Upper lobe of right lung (tissue), 1 donor: Measurements from ENCODE around the gene DYNAP. TPM values are rescaled to one million over a fixed set of nuclear protein-coding genes. Genes with fewer than 3 reads are reported as not detected.

Source experiments
- ATAC-seq: fragments of 200-7000 bp; cut with Tn5 transposase; one replicate; pipeline ENCODE4 v1.9.1; 2020; ENCODE audit warnings: mild to moderate bottlenecking, moderate library complexity
- DNase-seq: peaks from one replicate; pipeline ENCODE4 v3.0.0-alpha.2; 2020
- H3K27ac ChIP-seq: fragments of 200-600 bp; one replicate; pipeline ENCODE4 v1.8.0; 2022
- H3K27me3 ChIP-seq: fragments of 200-600 bp; one replicate; pipeline ENCODE4 v1.8.0; 2022; ENCODE audit warnings: mild to moderate bottlenecking
- H3K36me3 ChIP-seq: fragments of 200-600 bp; one replicate; pipeline ENCODE4 v1.8.0; 2022
- H3K4me1 ChIP-seq: fragments of 200-600 bp; one replicate; pipeline ENCODE4 v1.8.0; 2022
- H3K4me3 ChIP-seq: fragments of 200-600 bp; one replicate; pipeline ENCODE4 v1.8.0; 2022; ENCODE audit warnings: mild to moderate bottlenecking
- H3K9me3 ChIP-seq: fragments of 200-600 bp; one replicate; pipeline ENCODE4 v1.8.0; 2022
- intact Hi-C: fragments of 100-400 bp; cut with DNase I; formaldehyde crosslinking; loops from one replicate; pipeline ENCODE4 v1.11.0; 2022
- total RNA-seq: library from RNA; stranded (reverse); fragmentation: NEBNext Ultra II Directional; extraction: Animal tissue kit (Norgen Biotek cat#: 25700); gene quantifications from one replicate; pipeline ENCODE4 v1.2.1, GENCODE V29; 2021
- TF ChIP-seq, protein P1 (sequence below): fragments of 200-600 bp; IDR thresholded peaks from one replicate; pipeline ENCODE4 v1.8.0; 2022; ENCODE audit warnings: antibody characterized with exemption
- donor health status: DM: no; HTN: yes; CAD: no; lungs with severe emphysema.

Gene DYNAP
- total RNA-seq, 1 donor from 2014 or later = not detected

DNA sequence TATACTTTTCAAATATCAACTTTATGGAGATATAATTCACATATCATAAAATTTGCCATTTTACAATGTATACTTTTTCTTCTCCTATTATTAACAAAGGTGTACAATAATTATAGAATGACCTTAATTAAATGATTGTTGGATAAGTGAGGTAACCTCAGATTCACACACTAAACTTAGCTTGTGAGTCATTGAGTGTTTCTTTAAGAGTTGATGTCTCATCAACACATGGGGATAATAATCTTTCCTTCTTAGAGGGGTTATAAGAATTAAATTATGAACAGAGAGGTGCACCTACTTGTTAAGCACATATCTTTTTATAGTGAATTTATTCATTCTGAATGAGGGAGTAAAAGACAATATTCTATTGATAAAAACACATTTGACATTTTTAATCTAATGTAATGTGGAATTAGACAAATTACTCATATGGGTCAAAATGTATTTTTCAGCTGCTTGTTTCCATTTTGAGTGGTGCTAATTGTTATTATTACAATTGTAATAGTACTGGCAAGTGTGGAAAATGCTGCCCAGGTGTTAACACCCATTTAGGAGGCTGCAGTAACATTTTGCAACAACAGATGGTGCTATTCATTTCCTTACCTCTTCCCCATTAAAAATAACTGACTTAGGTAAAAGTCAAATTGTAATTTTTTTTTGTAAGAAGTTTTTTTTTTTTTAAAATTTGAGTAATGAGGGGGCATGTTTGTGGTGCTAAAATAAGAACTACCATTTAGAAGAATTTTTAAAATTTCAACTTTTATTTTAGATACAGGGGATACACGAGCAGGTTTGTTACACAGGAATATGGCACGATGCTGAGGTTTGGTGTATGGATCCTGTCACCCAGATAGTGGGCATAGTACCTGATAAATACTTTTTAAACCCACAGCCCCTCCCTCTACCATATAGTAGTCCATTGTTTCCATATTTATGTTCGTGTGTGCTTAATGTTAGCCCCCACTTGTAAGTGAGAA lies 32.1 kb upstream of the DYNAP start:
- Histone ChIP-seq H3K4me1 (no peaks in the 10 kb centered on the region), H3K9me3 (no peaks in the 10 kb centered on the region), H3K27me3 (no peaks in the 10 kb centered on the region), H3K4me3 (no peak overlapping the region), H3K36me3 (no peaks in the 10 kb centered on the region), H3K27ac (no peak overlapping the region)
- no peak for DNase-seq
- peak; percentile 52 for ATAC-seq
- TF ChIP-seq, protein P1, sequence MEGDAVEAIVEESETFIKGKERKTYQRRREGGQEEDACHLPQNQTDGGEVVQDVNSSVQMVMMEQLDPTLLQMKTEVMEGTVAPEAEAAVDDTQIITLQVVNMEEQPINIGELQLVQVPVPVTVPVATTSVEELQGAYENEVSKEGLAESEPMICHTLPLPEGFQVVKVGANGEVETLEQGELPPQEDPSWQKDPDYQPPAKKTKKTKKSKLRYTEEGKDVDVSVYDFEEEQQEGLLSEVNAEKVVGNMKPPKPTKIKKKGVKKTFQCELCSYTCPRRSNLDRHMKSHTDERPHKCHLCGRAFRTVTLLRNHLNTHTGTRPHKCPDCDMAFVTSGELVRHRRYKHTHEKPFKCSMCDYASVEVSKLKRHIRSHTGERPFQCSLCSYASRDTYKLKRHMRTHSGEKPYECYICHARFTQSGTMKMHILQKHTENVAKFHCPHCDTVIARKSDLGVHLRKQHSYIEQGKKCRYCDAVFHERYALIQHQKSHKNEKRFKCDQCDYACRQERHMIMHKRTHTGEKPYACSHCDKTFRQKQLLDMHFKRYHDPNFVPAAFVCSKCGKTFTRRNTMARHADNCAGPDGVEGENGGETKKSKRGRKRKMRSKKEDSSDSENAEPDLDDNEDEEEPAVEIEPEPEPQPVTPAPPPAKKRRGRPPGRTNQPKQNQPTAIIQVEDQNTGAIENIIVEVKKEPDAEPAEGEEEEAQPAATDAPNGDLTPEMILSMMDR = peak; percentile 70
- intact Hi-C loops = no loop called here

DNA sequence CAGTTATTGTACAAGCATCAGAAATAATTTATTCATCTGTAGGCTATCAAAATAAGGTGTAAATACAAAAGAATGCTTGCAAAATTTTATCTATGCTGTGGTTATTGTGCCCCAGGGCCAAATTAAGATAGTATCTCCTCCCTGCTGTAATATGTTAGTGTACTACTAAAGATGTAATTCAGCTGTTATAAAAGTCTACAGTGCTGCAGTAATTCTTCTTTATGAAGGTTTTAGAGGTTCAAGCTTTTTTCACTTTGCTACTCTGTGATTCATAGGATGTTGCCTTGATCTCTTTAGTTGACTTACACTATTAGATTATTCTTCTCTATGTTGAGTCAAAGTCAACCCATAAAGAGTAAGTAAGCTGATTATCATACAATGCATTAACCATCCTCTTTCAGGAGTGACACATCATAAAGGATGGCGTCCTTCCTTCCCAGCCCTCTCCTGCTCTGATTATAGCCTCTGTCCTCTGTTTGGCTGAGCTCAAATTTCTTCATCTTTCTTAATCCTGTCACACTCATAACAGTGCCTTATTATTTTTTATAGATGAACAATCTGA lies 29.3 kb upstream of the DYNAP start:
- intact Hi-C loops = no loop called here
- Histone ChIP-seq H3K4me3 (no peak overlapping the region), H3K27ac (no peak overlapping the region), H3K4me1 (no peaks in the 10 kb centered on the region), H3K9me3 (no peaks in the 10 kb centered on the region), H3K36me3 (no peaks in the 10 kb centered on the region), H3K27me3 (no peaks in the 10 kb centered on the region)
- DNase-seq = no peak
- TF ChIP-seq, protein P1 = no peak
- no peak for ATAC-seq

DNA sequence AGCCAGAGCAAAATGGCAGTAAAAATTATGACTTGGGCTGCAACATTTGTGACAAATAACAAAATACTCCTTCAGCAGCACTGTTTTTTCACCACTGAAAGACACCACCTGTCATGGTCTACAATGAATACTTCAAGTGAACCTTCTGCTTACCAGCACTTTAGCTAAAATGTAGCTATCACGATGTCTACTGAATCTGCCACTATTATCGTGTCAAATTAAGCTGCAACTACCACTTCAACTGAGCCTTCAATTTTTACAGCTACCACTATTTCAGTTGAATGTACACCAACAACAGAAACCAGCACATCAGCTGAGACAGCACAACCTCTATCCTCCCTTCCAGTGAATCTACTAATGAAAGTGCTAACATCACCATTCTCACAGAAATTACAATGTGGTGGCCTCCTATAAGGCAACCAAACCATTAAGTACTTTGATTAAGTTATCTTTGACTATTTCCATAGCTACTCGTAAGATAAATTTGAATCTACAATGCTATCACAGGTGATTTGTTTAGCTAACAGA lies 10.8 kb upstream of the DYNAP start:
- intact Hi-C loops = no loop called here
- ATAC-seq = no peak
- Histone ChIP-seq H3K27ac (no peak overlapping the region), H3K4me3 (no peak overlapping the region), H3K9me3 (no peaks in the 10 kb centered on the region), H3K27me3 (no peaks in the 10 kb centered on the region), H3K36me3 (no peaks in the 10 kb centered on the region), H3K4me1 (no peaks in the 10 kb centered on the region)
- DNase-seq = no peak
- TF ChIP-seq, protein P1 = no peak

DNA sequence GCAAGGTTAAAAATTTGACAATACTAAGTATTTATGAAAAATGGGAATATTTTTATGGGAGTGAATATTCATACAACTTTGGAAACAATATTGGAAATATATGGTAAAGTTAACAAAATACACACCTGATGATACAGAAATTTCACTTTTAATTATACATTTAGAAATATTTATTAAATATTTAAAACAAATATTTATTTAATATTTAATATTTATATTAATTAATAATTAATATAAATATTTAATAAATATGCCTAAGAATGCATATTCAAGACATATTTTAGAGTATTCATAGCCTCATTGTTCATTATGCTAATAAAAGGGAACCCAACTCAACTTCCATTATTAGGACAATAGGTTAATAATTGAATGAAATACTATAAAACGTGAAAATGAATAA lies 7.0 kb upstream of the DYNAP start:
- H3K9me3 ChIP-seq = no peaks in the 10 kb centered on the region
- ATAC-seq (no peak), DNase-seq (no peak)
- TF ChIP-seq, protein P1 = no peak
- no peaks in the 10 kb centered on the region for H3K27me3 ChIP-seq
- no peak overlapping the region for H3K4me3 ChIP-seq
- no peaks in the 10 kb centered on the region for H3K4me1 ChIP-seq
- no peaks in the 10 kb centered on the region for H3K36me3 ChIP-seq
- no peak overlapping the region for H3K27ac ChIP-seq
- intact Hi-C loops = no loop called here

DNA sequence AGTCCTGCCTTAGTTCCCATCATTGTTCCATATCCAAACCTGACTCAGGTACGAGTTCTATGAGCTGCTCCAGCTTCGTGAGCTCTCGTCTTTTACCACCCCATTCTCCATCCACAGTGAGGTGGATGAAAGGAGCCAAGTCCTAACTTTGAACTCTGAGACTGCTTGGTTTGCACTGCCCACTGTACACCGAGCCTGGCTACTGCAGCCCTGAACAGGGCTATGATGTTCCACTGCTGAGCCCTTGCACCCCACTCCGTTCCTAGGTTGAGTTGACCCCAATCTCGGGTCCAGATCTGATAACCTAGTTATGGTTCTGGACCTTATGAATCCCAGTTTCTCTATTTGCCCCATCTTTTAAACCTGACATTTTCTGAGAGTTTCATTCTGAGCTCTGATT lies 5.3 kb upstream of the DYNAP start:
- H3K4me3 ChIP-seq = no peak overlapping the region
- no peaks in the 10 kb centered on the region for H3K36me3 ChIP-seq
- ATAC-seq = peak; percentile 19
- no peak overlapping the region for H3K27ac ChIP-seq
- no peaks in the 10 kb centered on the region for H3K4me1 ChIP-seq
- no peaks in the 10 kb centered on the region for H3K9me3 ChIP-seq
- DNase-seq = no peak
- TF ChIP-seq, protein P1 = no peak
- no peaks in the 10 kb centered on the region for H3K27me3 ChIP-seq
- intact Hi-C loops = no loop called here
